Fibroblast of villous mesenchyme (primary cell): ENCODE data around the gene ZGLP1. TPM values are rescaled to one million over a fixed set of nuclear protein-coding genes. Genes with fewer than 3 reads are reported as not detected.
"Not testable (repeated sequence)": the region's sequence is repeated elsewhere in the genome, so short reads cannot be mapped to it uniquely, and the experiment has no call there.

Experiments
- DNase-seq: peaks from one replicate; pipeline ENCODE4 v3.0.0-alpha.2; 2010; ENCODE audit warnings: low read depth
- H3K4me3 ChIP-seq: 2 replicates; pipeline ENCODE4 v1.5.1; 2011; ENCODE audit warnings: low read depth, mild to moderate bottlenecking, low read length
- total RNA-seq: library from RNA; depleted of rRNA; stranded (reverse); fragments of >200 nt; gene quantifications from 2 replicates; pipeline ENCODE4 v1.2.3, GENCODE V29; 2012
- TF ChIP-seq, protein P1 (sequence below): IDR thresholded peaks from 2 replicates; pipeline ENCODE4 v1.5.1; 2012; ENCODE audit warnings: low read depth, mild to moderate bottlenecking, low read length; ENCODE audit not compliant: insufficient read depth

The ZGLP1 gene
- total RNA-seq, 1 donor = 0.43 TPM

DNA sequence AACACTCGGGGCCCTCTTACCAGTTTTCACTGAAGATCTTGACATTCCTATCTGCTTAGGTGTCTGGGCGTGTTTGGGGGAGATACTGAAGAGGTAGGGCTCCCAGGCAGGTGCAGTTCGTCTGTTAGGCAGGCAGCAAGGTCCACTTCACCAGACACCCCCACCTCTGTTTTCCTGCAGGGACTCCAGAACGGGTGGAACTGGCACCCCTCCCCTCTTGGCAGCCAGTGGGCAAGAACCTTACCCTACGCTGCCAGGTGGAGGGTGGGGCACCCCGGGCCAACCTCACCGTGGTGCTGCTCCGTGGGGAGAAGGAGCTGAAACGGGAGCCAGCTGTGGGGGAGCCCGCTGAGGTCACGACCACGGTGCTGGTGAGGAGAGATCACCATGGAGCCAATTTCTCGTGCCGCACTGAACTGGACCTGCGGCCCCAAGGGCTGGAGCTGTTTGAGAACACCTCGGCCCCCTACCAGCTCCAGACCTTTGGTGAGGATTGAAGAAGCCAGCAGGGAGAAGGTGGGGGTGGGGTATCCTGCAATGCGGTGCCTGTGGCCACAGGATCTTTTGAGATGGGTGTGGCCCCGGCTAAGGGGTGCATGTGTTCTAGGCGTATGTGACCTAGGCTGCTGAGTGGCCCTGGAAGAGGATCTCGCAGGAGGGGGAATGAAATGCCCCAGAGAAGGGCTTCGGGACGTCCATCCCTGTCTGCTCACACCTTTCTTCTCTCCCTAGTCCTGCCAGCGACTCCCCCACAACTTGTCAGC lies 26.1 kb downstream of the ZGLP1 start:
- DNase-seq = no peak
- no peak overlapping the region for H3K4me3 ChIP-seq

DNA sequence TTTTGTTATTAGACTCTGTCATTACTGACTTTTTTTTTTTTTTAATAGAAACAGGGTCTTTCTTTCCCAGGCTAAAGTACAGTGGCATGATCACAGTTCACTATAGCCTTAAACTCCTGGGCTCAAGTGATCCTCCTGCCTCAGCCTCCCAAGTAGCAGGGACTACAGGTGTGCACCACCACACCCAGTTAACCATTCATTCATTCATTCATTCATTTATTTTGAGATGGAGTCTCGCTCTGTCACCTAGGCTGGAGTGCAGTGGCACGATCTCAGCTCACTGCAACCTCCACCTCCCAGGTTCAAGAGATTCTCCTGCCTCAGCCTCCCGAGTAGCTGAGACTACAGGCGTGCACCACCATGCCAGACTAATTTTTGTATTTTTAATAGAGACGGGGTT lies 27.6 kb downstream of the ZGLP1 start:
- not testable (repeated sequence) for DNase-seq, H3K4me3 ChIP-seq

More for the DNA sequence above, 26.1 kb downstream of the ZGLP1 start:
- TF ChIP-seq, protein P1, sequence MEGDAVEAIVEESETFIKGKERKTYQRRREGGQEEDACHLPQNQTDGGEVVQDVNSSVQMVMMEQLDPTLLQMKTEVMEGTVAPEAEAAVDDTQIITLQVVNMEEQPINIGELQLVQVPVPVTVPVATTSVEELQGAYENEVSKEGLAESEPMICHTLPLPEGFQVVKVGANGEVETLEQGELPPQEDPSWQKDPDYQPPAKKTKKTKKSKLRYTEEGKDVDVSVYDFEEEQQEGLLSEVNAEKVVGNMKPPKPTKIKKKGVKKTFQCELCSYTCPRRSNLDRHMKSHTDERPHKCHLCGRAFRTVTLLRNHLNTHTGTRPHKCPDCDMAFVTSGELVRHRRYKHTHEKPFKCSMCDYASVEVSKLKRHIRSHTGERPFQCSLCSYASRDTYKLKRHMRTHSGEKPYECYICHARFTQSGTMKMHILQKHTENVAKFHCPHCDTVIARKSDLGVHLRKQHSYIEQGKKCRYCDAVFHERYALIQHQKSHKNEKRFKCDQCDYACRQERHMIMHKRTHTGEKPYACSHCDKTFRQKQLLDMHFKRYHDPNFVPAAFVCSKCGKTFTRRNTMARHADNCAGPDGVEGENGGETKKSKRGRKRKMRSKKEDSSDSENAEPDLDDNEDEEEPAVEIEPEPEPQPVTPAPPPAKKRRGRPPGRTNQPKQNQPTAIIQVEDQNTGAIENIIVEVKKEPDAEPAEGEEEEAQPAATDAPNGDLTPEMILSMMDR = no peak

DNA sequence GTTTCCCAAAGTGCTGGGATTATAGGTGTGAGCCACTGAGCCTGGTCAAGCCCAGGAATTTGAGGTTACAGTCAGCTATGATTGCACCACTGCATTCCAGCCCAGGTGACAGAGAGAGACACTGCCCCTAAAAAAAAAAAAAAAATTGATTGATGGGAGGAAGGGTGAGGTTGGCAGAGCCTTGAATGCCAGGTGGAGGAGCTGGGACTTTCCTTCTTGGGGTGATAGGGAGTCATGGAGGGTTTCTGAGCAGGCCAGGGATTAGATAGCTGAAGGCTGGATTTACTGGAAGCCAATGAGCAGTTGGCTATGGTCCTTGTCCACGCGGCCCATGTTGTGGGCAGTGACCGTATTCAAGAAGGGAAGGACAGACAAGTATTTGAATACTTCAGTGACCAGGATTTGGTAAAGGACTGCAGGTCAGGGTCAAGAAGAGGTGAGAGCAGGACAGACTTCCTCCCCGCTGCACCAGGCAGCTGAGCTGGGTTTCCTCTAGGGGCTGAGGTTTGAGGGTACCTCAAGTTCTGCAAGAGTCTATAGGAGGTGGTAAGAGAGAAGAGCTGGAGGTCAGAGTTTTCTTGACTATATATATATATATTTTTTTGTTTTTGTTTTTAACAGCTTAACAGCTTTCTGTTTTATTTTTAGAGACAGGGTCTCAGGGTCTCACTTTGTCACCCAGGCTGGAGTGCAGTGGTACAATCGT lies 29.7 kb downstream of the ZGLP1 start:
- TF ChIP-seq, protein P1 = no peak
- H3K4me3 ChIP-seq = no peak overlapping the region
- DNase-seq = no peak

DNA sequence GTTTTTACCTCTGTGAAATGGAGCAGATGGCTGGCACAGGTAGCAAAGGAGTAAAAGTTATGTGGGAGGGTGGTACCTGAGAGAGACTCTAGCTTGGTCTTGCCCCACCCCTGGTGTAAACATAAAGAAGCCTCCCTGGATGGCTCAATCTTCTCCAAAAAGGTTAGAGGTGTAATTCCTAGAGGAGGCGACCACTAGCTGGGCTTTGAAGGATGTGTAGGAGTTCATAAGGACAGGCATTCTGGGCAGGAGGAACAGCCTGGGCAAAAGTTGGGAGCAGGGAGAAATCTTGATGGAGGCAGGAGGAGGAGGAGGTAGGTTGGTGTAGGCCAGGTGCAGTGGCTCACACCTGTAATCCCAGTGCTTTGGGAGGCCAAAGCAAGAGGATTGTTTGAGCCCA lies 30.7 kb downstream of the ZGLP1 start:
- H3K4me3 ChIP-seq = no peak overlapping the region
- TF ChIP-seq, protein P1 = no peak
- no peak for DNase-seq

DNA sequence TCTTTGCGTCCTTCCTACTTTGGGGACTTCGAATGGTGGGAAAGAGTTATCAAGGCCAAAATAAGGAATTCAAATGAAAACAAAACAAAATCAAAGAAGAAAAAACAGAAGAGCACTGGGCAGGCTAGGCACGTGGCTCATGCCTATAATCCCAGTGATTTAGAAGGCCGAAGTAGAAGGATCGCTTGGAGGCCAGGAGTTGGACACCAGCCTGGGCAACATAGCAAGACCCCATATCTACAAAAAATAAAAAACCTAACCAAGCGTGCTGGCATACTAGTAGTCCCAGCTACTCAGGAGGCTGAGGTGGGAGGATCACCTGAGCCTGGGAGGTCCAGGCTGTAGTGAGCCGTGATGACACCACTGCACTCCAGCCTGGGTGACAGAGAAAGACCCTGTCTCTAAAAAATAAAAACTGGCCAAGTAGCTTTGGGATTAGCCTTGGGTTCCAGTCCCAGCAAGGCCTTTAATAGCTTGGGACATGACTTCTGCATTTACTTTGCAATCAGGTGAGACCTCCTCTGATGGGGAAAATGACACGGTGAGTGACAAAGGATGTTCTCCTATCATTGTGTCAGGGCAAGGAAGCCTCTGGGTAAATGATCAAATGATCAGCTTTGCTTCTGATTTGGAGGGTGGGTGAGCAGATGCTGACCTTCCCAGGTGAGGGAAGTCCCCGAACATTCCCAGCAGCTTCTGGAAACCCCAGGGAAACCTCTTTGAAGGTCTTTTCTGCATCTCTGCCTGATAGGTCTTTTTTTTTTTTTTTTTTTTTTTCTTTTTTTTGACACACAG lies 31.6 kb downstream of the ZGLP1 start:
- TF ChIP-seq, protein P1 = no peak
- DNase-seq = no peak
- no peak overlapping the region for H3K4me3 ChIP-seq

DNA sequence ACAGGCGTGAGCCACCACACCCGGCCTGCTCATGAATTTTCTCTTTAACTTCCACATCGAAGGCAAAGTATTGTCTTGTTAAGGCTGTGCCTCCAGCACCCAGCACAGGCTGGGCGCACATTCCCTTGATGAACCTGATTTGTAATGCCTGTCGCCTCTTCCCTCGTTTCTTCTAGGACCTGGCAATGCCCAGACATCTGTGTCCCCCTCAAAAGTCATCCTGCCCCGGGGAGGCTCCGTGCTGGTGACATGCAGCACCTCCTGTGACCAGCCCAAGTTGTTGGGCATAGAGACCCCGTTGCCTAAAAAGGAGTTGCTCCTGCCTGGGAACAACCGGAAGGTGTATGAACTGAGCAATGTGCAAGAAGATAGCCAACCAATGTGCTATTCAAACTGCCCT lies 35.0 kb downstream of the ZGLP1 start:
- TF ChIP-seq, protein P1 = no peak
- H3K4me3 ChIP-seq = no peak overlapping the region
- no peak for DNase-seq
